GM12878 (cell line): Measurements from ENCODE around the gene PSMD10. TPM values are rescaled to one million over a fixed set of nuclear protein-coding genes. Genes with fewer than 3 reads are reported as not detected.

ENCODE experiments used
- ATAC-seq: fragments of 200-7000 bp; cut with Tn5 transposase; 3 replicates; pipeline ENCODE4 v1.9.1; 2020; ENCODE audit warnings: mild to moderate bottlenecking, moderate library complexity
- BruUV-seq: library from RNA; stranded (reverse); fragments of 400-500 nt; replicated peaks from 2 replicates; lab custom pipeline; 2021; lab: Mats Ljungman, UMichigan
- CTCF ChIA-PET: fragments of 300-600 bp; sonication (Branson Sonifier 250); formaldehyde crosslinking; extraction: SDS; loops from one replicate; lab custom pipeline; 2021; ENCODE audit warnings: inconsistent platforms; lab: Yijun Ruan, JAX
- POLR2A ChIA-PET: fragments of 350-600 bp; formaldehyde crosslinking; extraction: SDS; loops from one replicate; lab custom pipeline; 2021; ENCODE audit warnings: inconsistent platforms; lab: Charles Lee
- RAD21 ChIA-PET: fragments of 300-600 bp; sonication (Branson Sonifier 250); formaldehyde crosslinking; loops from one replicate; lab custom pipeline; 2023; ENCODE audit warnings: antibody characterized with exemption; ENCODE audit not compliant: unreplicated experiment; lab: Charles Lee
- SMC1A ChIA-PET: fragments of 300-600 bp; sonication (Branson Sonifier 250); formaldehyde crosslinking; loops from one replicate; lab custom pipeline; 2023; ENCODE audit not compliant: unreplicated experiment, uncharacterized antibody; lab: Charles Lee
- DNase-seq: peaks from one replicate; pipeline ENCODE4 v3.0.0-alpha.2; 2011; ENCODE audit warnings: low read depth, low spot score
- FAIRE-seq: peaks from 3 replicates; lab custom pipeline; 2011; peaks lifted over from hg19 to GRCh38; lab: Jason Lieb, UNC
- H2AFZ ChIP-seq: 2 replicates; pipeline ENCODE4 v1.6.0; 2011; ENCODE audit warnings: low read depth, low read length, control low read depth; ENCODE audit not compliant: control insufficient read depth
- H3K27ac ChIP-seq: 2 replicates; pipeline ENCODE4 v1.5.1; 2011; ENCODE audit warnings: control low read depth; ENCODE audit not compliant: control insufficient read depth, insufficient read depth
- H3K27me3 ChIP-seq, 2 experiments: replicated peaks in 1 of 2; 2 replicates each; pipeline versions ENCODE4 v1.6.0 to v1.6.1; 2011; ENCODE audit warnings: low read length in 1 of 2; ENCODE audit not compliant: control insufficient read depth in 2 of 2, insufficient read depth in 2 of 2
- H3K36me3 ChIP-seq, 2 experiments: 2 replicates each; pipeline ENCODE4 v1.5.1; 2011; ENCODE audit warnings: low read length in 1 of 2; ENCODE audit not compliant: control insufficient read depth in 2 of 2, insufficient read depth in 2 of 2
- H3K4me1 ChIP-seq: 2 replicates; pipeline ENCODE4 v1.6.1; 2011; ENCODE audit warnings: mild to moderate bottlenecking, low read length, moderate library complexity, mixed read lengths; ENCODE audit not compliant: control insufficient read depth, insufficient read depth
- H3K4me2 ChIP-seq: 2 replicates; pipeline ENCODE4 v1.6.0; 2011; ENCODE audit warnings: control low read depth; ENCODE audit not compliant: control insufficient read depth, insufficient read depth
- H3K4me3 ChIP-seq: fragments of 200-600 bp; sonication (generic); 2 replicates; pipeline ENCODE4 v1.5.1; 2016
- H3K79me2 ChIP-seq: 2 replicates; pipeline ENCODE4 v1.6.0; 2011; ENCODE audit warnings: low read length; ENCODE audit not compliant: control insufficient read depth, insufficient read depth
- H3K9ac ChIP-seq: 2 replicates; pipeline ENCODE4 v1.8.0; 2011; ENCODE audit warnings: low read length, control low read depth, mixed read lengths; ENCODE audit not compliant: control insufficient read depth, insufficient read depth
- H3K9me3 ChIP-seq: replicated peaks from 3 replicates; pipeline ENCODE4 v1.5.1; 2011; ENCODE audit warnings: mild to moderate bottlenecking, low read length; ENCODE audit not compliant: control insufficient read depth, insufficient read depth
- H4K20me1 ChIP-seq: 2 replicates; pipeline ENCODE4 v1.6.0; 2011; ENCODE audit not compliant: control insufficient read depth, insufficient read depth
- EGR1 ChIP-seq, 2 experiments: IDR thresholded peaks; 1 replicate in 1 of 2; 2 replicates in 1 of 2; pipeline ENCODE4 v1.6.1; 2011 to 2012; ENCODE audit warnings: low read depth in 2 of 2, low read length in 2 of 2, borderline replicate concordance in 1 of 2, mild to moderate bottlenecking in 1 of 2, moderate library complexity in 1 of 2
- FOXM1 ChIP-seq: IDR thresholded peaks from 2 replicates; pipeline ENCODE4 v1.6.1; 2012; ENCODE audit warnings: low read depth, mild to moderate bottlenecking, inconsistent platforms, low read length, moderate library complexity
- MEF2B ChIP-seq: fragments of 450-650 bp; IDR thresholded peaks from 2 replicates; pipeline ENCODE4 v1.6.1; 2018; ENCODE audit warnings: mild to moderate bottlenecking, moderate library complexity; ENCODE audit not compliant: partially characterized antibody, poor library complexity, severe bottlenecking
- MTA3 ChIP-seq: IDR thresholded peaks from 2 replicates; pipeline ENCODE4 v1.6.1; 2012; ENCODE audit warnings: low read length, inconsistent platforms, borderline replicate concordance
- PAX5 ChIP-seq: IDR thresholded peaks from 2 replicates; pipeline ENCODE4 v1.6.1; 2011; ENCODE audit warnings: low read depth, low read length, borderline replicate concordance
- SMAD1 ChIP-seq: fragments of 450-650 bp; IDR thresholded peaks from 2 replicates; pipeline ENCODE4 v1.6.1; 2018; ENCODE audit warnings: mild to moderate bottlenecking, low read depth; ENCODE audit not compliant: partially characterized antibody
- SPI1 ChIP-seq: IDR thresholded peaks from 2 replicates; pipeline ENCODE4 v1.6.1; 2011; ENCODE audit warnings: low read depth, mild to moderate bottlenecking, low read length, moderate library complexity, borderline replicate concordance; ENCODE audit not compliant: insufficient read depth
- ZNF207 ChIP-seq: fragments of 450-650 bp; IDR thresholded peaks from 2 replicates; pipeline ENCODE4 v1.6.1; 2014; ENCODE audit warnings: antibody characterized with exemption, mild to moderate bottlenecking, borderline replicate concordance
- WGBS: methylation state at CpG from one replicate; pipeline ENCODE4 v1.1.6; 2016; ENCODE audit warnings: low lambda C conversion rate; ENCODE audit not compliant: insufficient replicate concordance, insufficient coverage; ENCODE audit errors: missing lambda C conversion rate; 5-methylcytosine and 5-hydroxymethylcytosine counted together
- in situ Hi-C: fragments of 300-500 bp; cut with MboI; formaldehyde crosslinking; loops from 9 replicates; pipeline ENCODE4 v1.14.3; 2018; ENCODE audit warnings: mixed read lengths
- intact Hi-C: fragments of 100-400 bp; cut with micrococcal nuclease; formaldehyde crosslinking; loops from one replicate; pipeline ENCODE4 v1.14.2; 2022; ENCODE audit not compliant: unreplicated experiment
- polyA plus RNA-seq, 11 experiments: library from polyadenylated mRNA; depleted of rRNA in 4 of 11; unstranded in 6 of 11; stranded (reverse) in 5 of 11; fragments of >200 nt; fragmentation: Nextera tagmentation in 4 of 11; fragmentation: Illumina TruSeq in 1 of 11; extraction: Ambion mirVana in 4 of 11; extraction: Trizol in 1 of 11; gene quantifications; 1 replicate in 1 of 11; 2 replicates in 10 of 11; pipeline versions ENCODE4 v1.2.1 to v1.2.3, GENCODE V29; 2011 to 2016; ENCODE audit warnings: inconsistent platforms in 2 of 11, missing spikeins in 2 of 11, low read depth in 1 of 11
- total RNA-seq, 4 experiments: library from RNA; depleted of rRNA in 3 of 4; stranded (reverse); fragments of >200 nt in 3 of 4; fragmentation: Illumina TruSeq in 1 of 4; extraction: Trizol in 1 of 4; gene quantifications; 2 replicates each; pipeline versions ENCODE4 v1.2.1 to v1.2.3, GENCODE V29; 2013 to 2021
- TF ChIP-seq, protein P1 (sequence below): fragments of 450-650 bp; IDR thresholded peaks from 2 replicates; pipeline ENCODE4 v1.6.1; 2014; ENCODE audit warnings: mild to moderate bottlenecking

The PSMD10 gene
- total and polyA plus RNA-seq, 10 of the 15 experiments (the other 5 are each of a cell fraction or from before 2014, with no cell fraction given): 46.9 to 152 (median 75.4) TPM

GRCh38 chrX:108034725-108035124 lies 56.6 kb downstream of the PSMD10 start:
- WGBS: 38% methylated on average over 3 of the region's 3 CpGs
- Histone ChIP-seq H3K9me3 (no peaks in the 10 kb centered on the region), H3K36me3 (no peaks in the 10 kb centered on the region), H3K27me3 (no peaks in the 10 kb centered on the region), H3K9ac (no peak overlapping the region), H2AFZ (no peak overlapping the region), H3K79me2 (no peaks in the 10 kb centered on the region), H3K4me1 (no peaks in the 10 kb centered on the region), H3K4me3 (no peak overlapping the region), H3K27ac (no peak overlapping the region), H3K4me2 (no peak overlapping the region), H4K20me1 (no peaks in the 10 kb centered on the region)
- ChIA-PET POLR2A (no interaction called here), RAD21 (no interaction called here), SMC1A (no interaction called here), CTCF (interaction anchor here (1.5 kb wide), 1 partner anchor 14 kb away, joined by 4 read pairs; no protein-coding TSS in a partner anchor)
- DNase-seq (no peak), ATAC-seq (no peak), FAIRE-seq (no peak)
- in situ Hi-C loops (no loop called here), intact Hi-C loops (no loop called here)
- TF ChIP-seq MTA3 (no peak), MEF2B (no peak), FOXM1 (no peak), EGR1 (IDR thresholded peaks at IDR 0.05; ENCODE audit: borderline replicate concordance in 1 of 2, low read depth in 2 of 2, low read length in 2 of 2) (no peak), ZNF207 (no peak), SMAD1 (no peak), SPI1 (no peak), PAX5 (no peak)
- TF ChIP-seq, protein P1, sequence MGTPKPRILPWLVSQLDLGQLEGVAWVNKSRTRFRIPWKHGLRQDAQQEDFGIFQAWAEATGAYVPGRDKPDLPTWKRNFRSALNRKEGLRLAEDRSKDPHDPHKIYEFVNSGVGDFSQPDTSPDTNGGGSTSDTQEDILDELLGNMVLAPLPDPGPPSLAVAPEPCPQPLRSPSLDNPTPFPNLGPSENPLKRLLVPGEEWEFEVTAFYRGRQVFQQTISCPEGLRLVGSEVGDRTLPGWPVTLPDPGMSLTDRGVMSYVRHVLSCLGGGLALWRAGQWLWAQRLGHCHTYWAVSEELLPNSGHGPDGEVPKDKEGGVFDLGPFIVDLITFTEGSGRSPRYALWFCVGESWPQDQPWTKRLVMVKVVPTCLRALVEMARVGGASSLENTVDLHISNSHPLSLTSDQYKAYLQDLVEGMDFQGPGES: no peak
- no TSS peak for BruUV-seq

Other genes starting within 250 kb of the PSMD10 start
- gene TEX13B, start 109.2 kb downstream of the PSMD10 start, total RNA-seq (2014; rRNA removed): not detected in 2 replicates
- not detected in 2 replicates for gene TEX13B, start 109.2 kb downstream of the PSMD10 start, total RNA-seq (2014; rRNA removed; fragmentation: Illumina TruSeq; extraction: Trizol)
- gene TEX13B, start 109.2 kb downstream of the PSMD10 start, total RNA-seq (2021): not detected in 2 replicates
- not detected in 2 replicates for gene TEX13B, start 109.2 kb downstream of the PSMD10 start, polyA plus RNA-seq (2011; rRNA removed)
- gene TEX13B, start 109.2 kb downstream of the PSMD10 start, polyA plus RNA-seq (2014; fragmentation: Illumina TruSeq; extraction: Trizol): not detected in 2 replicates
- gene TEX13B, start 109.2 kb downstream of the PSMD10 start, polyA plus RNA-seq (2014; fragmentation: Nextera tagmentation; extraction: Ambion mirVana): not detected
- gene TEX13B, start 109.2 kb downstream of the PSMD10 start, polyA plus RNA-seq (2014; rRNA removed): not detected in 2 replicates
- not detected for gene TEX13B, start 109.2 kb downstream of the PSMD10 start, polyA plus RNA-seq (2016; fragmentation: Nextera tagmentation; extraction: Ambion mirVana)
- gene VSIG1, start 46.5 kb downstream of the PSMD10 start, total RNA-seq (2014; rRNA removed): not detected in 2 replicates
- 0.05 TPM in 1 of 2 replicates, not detected in the other for gene VSIG1, start 46.5 kb downstream of the PSMD10 start, total RNA-seq (2014; rRNA removed; fragmentation: Illumina TruSeq; extraction: Trizol)
- gene VSIG1, start 46.5 kb downstream of the PSMD10 start, total RNA-seq (2021): not detected in 2 replicates
- 0.03 and 0.04 TPM in 2 replicates for gene VSIG1, start 46.5 kb downstream of the PSMD10 start, polyA plus RNA-seq (2011; rRNA removed)
- gene VSIG1, start 46.5 kb downstream of the PSMD10 start, polyA plus RNA-seq (2014; fragmentation: Illumina TruSeq; extraction: Trizol): 0.06 TPM in 1 of 2 replicates, not detected in the other
- gene VSIG1, start 46.5 kb downstream of the PSMD10 start, polyA plus RNA-seq (2014; fragmentation: Nextera tagmentation; extraction: Ambion mirVana): not detected
- gene VSIG1, start 46.5 kb downstream of the PSMD10 start, polyA plus RNA-seq (2014; rRNA removed): 0.08 TPM in 1 of 2 replicates, not detected in the other
- not detected for gene VSIG1, start 46.5 kb downstream of the PSMD10 start, polyA plus RNA-seq (2016; fragmentation: Nextera tagmentation; extraction: Ambion mirVana)
- 9.1 and 12.9 TPM in 2 replicates for gene ATG4A, start 236 bp upstream of the PSMD10 start, total RNA-seq (2014; rRNA removed)
- 15.1 and 16.0 TPM in 2 replicates for gene ATG4A, start 236 bp upstream of the PSMD10 start, total RNA-seq (2014; rRNA removed; fragmentation: Illumina TruSeq; extraction: Trizol)
- gene ATG4A, start 236 bp upstream of the PSMD10 start, total RNA-seq (2021): 10.8 and 10.9 TPM in 2 replicates
- 17.3 and 26.0 TPM in 2 replicates for gene ATG4A, start 236 bp upstream of the PSMD10 start, polyA plus RNA-seq (2011; rRNA removed)
- 20.4 and 22.0 TPM in 2 replicates for gene ATG4A, start 236 bp upstream of the PSMD10 start, polyA plus RNA-seq (2014; fragmentation: Illumina TruSeq; extraction: Trizol)
- gene ATG4A, start 236 bp upstream of the PSMD10 start, polyA plus RNA-seq (2014; fragmentation: Nextera tagmentation; extraction: Ambion mirVana): 10 to 100 TPM; 14.7 to 15.0 TPM
- gene ATG4A, start 236 bp upstream of the PSMD10 start, polyA plus RNA-seq (2014; rRNA removed): 10.6 and 10.7 TPM in 2 replicates
- gene ATG4A, start 236 bp upstream of the PSMD10 start, polyA plus RNA-seq (2016; fragmentation: Nextera tagmentation; extraction: Ambion mirVana): 10 to 100 TPM; 16.2 to 16.8 TPM